GM19351 (cell line): ENCODE data around the gene SNX9.
A peak's percentile ranks its signal among the peaks of the same experiment; 100 is the strongest.
"Not testable (repeated sequence)": the region's sequence is repeated elsewhere in the genome, so short reads cannot be mapped to it uniquely, and the experiment has no call there.

Experiments used
- ATAC-seq: cut with Tn5 transposase; IDR thresholded peaks from one replicate; pipeline ENCODE4 v1.9.1; 2021; ENCODE audit warnings: mild to moderate bottlenecking, moderate library complexity; ENCODE audit not compliant: unreplicated experiment

SNX9 gene

GRCh38 chr6:157830354-157831017 is 7.4 kb downstream of the SNX9 start:
- peak; percentile 98 for ATAC-seq

- ATAC-seq: no peak
Observed at GRCh38 chr6:157831018-157831369, 7.9 kb downstream of the SNX9 start.

GRCh38 chr6:157831424-157832249 is 8.6 kb downstream of the SNX9 start:
- ATAC-seq: no peak

- no peak for ATAC-seq
Observed at GRCh38 chr6:157832250-157832967, 9.4 kb downstream of the SNX9 start.

- no peak for ATAC-seq
Observed at GRCh38 chr6:157834549-157834948, 11.5 kb downstream of the SNX9 start.

- no peak for ATAC-seq
Observed at GRCh38 chr6:157838718-157839430, 15.8 kb downstream of the SNX9 start.

GRCh38 chr6:157839606-157840005 is 16.6 kb downstream of the SNX9 start:
- ATAC-seq: no peak

- no peak for ATAC-seq
Observed at GRCh38 chr6:157840261-157840660, 17.2 kb downstream of the SNX9 start.

GRCh38 chr6:157840776-157841175 is 17.7 kb downstream of the SNX9 start:
- ATAC-seq: no peak

GRCh38 chr6:157841211-157841840 is 18.3 kb downstream of the SNX9 start:
- peak; percentile 81 for ATAC-seq

- no peak for ATAC-seq
Observed at GRCh38 chr6:157842212-157842611, 19.2 kb downstream of the SNX9 start.

- ATAC-seq: not testable (repeated sequence)
Observed at GRCh38 chr6:157844196-157844595, 21.1 kb downstream of the SNX9 start.

GRCh38 chr6:157845493-157846259 is 22.6 kb downstream of the SNX9 start:
- no peak for ATAC-seq

- no peak for ATAC-seq
Observed at GRCh38 chr6:157847846-157848245, 24.8 kb downstream of the SNX9 start.

GRCh38 chr6:157848693-157849092 is 25.6 kb downstream of the SNX9 start:
- ATAC-seq: no peak

- ATAC-seq: no peak
Observed at GRCh38 chr6:157849288-157850017, 26.4 kb downstream of the SNX9 start.

- no peak for ATAC-seq
Observed at GRCh38 chr6:157850030-157850429, 27.0 kb downstream of the SNX9 start.

- ATAC-seq: no peak
Observed at GRCh38 chr6:157853018-157853805, 30.2 kb downstream of the SNX9 start.
